MM.1S (cell line): ENCODE results near the gene MRPL16.

Experiments used
- DNase-seq: peaks from one replicate; pipeline ENCODE4 v3.0.0-alpha.2; 2015
- H2AFZ ChIP-seq: fragments of 300-600 bp; sonication (generic); 2 replicates; pipeline ENCODE4 v1.6.0; 2016; ENCODE audit warnings: antibody characterized with exemption, low read length
- H3F3A ChIP-seq: fragments of 300-600 bp; sonication (generic); 2 replicates; pipeline ENCODE4 v1.6.1; 2016; ENCODE audit warnings: mild to moderate bottlenecking, antibody characterized with exemption, low read length, moderate library complexity, mixed read lengths; ENCODE audit not compliant: insufficient read depth
- H3K27ac ChIP-seq: fragments of 300-600 bp; sonication (generic); 2 replicates; pipeline ENCODE4 v1.5.1; 2016; ENCODE audit warnings: mild to moderate bottlenecking, low read length
- H3K27me3 ChIP-seq: fragments of 300-600 bp; sonication (generic); replicated peaks from 2 replicates; pipeline ENCODE4 v1.6.0; 2016; ENCODE audit warnings: low read length; ENCODE audit not compliant: insufficient read depth
- H3K36me3 ChIP-seq: fragments of 300-600 bp; sonication (generic); replicated peaks from 2 replicates; pipeline ENCODE4 v1.6.1; 2016; ENCODE audit warnings: mild to moderate bottlenecking, low read length, mixed read lengths; ENCODE audit not compliant: insufficient read depth
- H3K4me1 ChIP-seq: fragments of 300-600 bp; sonication (generic); 2 replicates; pipeline ENCODE4 v1.6.1; 2016; ENCODE audit warnings: low read length, mixed read lengths
- H3K4me2 ChIP-seq: fragments of 300-600 bp; sonication (generic); 2 replicates; pipeline ENCODE4 v1.6.0; 2016; ENCODE audit warnings: low read depth, low read length
- H3K4me3 ChIP-seq: fragments of 300-600 bp; sonication (generic); 2 replicates; pipeline ENCODE4 v1.5.1; 2016; ENCODE audit warnings: low read length, mixed read lengths
- H3K79me2 ChIP-seq: fragments of 300-600 bp; sonication (generic); 2 replicates; pipeline ENCODE4 v1.6.1; 2016; ENCODE audit warnings: mixed run types, low read length, mixed read lengths
- H3K9ac ChIP-seq: fragments of 300-600 bp; sonication (generic); 2 replicates; pipeline ENCODE4 v1.6.1; 2016; ENCODE audit warnings: low read length, mixed read lengths
- H3K9me2 ChIP-seq: fragments of 300-600 bp; sonication (generic); replicated peaks from 2 replicates; pipeline ENCODE4 v1.6.1; 2016; ENCODE audit warnings: mild to moderate bottlenecking, low read length, mixed read lengths; ENCODE audit not compliant: insufficient read depth
- H3K9me3 ChIP-seq: fragments of 300-600 bp; sonication (generic); replicated peaks from 2 replicates; pipeline ENCODE4 v1.6.1; 2016; ENCODE audit warnings: mild to moderate bottlenecking, low read length, mixed read lengths; ENCODE audit not compliant: insufficient read depth
- H4K20me1 ChIP-seq: fragments of 300-600 bp; sonication (generic); 2 replicates; pipeline ENCODE4 v1.6.1; 2016; ENCODE audit warnings: mild to moderate bottlenecking, low read length, moderate library complexity, mixed read lengths; ENCODE audit not compliant: insufficient read depth
- CTCF ChIP-seq: fragments of 300-600 bp; sonication (generic); IDR thresholded peaks from 2 replicates; pipeline ENCODE4 v1.5.1; 2016; ENCODE audit warnings: antibody characterized with exemption, low read length, mixed read lengths
- EZH2 ChIP-seq: fragments of 300-600 bp; sonication (generic); optimal IDR thresholded peaks from 2 replicates; pipeline ENCODE3; 2017; ENCODE audit warnings: low read depth, mild to moderate bottlenecking, antibody characterized with exemption, low read length, mixed read lengths
- EZH2phosphoT487 ChIP-seq: fragments of 300-600 bp; sonication (generic); IDR thresholded peaks from 2 replicates; pipeline ENCODE4 v1.6.1; 2018; ENCODE audit warnings: antibody characterized with exemption, low read length

MRPL16 gene

GRCh38 chr11:59765068-59765735 is 45.4 kb downstream of the MRPL16 start:
- Histone ChIP-seq H3K79me2 (peaks cover 90% of the 10 kb centered on the region), H3K27me3 (no peaks in the 10 kb centered on the region), H3K9ac (no peak overlapping the region), H3K4me2 (no peak overlapping the region), H2AFZ (no peak overlapping the region), H3K27ac (no peak overlapping the region), H3F3A (no peaks in the 10 kb centered on the region), H3K4me1 (no peaks in the 10 kb centered on the region), H3K36me3 (no peaks in the 10 kb centered on the region), H3K4me3 (no peak overlapping the region), H3K9me3 (no peaks in the 10 kb centered on the region), H4K20me1 (no peaks in the 10 kb centered on the region), H3K9me2 (no peaks in the 10 kb centered on the region)
- no peak for DNase-seq
- TF ChIP-seq CTCF (no peak), EZH2phosphoT487 (no peak)

- Histone ChIP-seq H3F3A (no peaks in the 10 kb centered on the region), H3K9me2 (no peaks in the 10 kb centered on the region), H3K36me3 (no peaks in the 10 kb centered on the region), H3K27ac (no peak overlapping the region), H3K9me3 (no peaks in the 10 kb centered on the region), H3K27me3 (no peaks in the 10 kb centered on the region), H3K4me1 (peaks cover 8% of the 10 kb centered on the region), H3K79me2 (peaks cover 90% of the 10 kb centered on the region), H3K9ac (no peak overlapping the region), H3K4me2 (no peak overlapping the region), H3K4me3 (no peak overlapping the region), H2AFZ (no peak overlapping the region), H4K20me1 (no peaks in the 10 kb centered on the region)
- TF ChIP-seq EZH2phosphoT487 (no peak), EZH2 (no peak), CTCF (no peak)
- DNase-seq: no peak
These were observed 48.6 kb downstream of the MRPL16 start for GRCh38 chr11:59761993-59762392.

- peaks cover 7% of the 10 kb centered on the region; the same call in 1 of the 2 replicates for H3F3A ChIP-seq
- H3K79me2 ChIP-seq: peaks cover 88% of the 10 kb centered on the region
- no peak for TF ChIP-seq CTCF
- no peak for TF ChIP-seq EZH2phosphoT487
- no peak for TF ChIP-seq EZH2
- no peak overlapping the region for H2AFZ ChIP-seq
- no peak overlapping the region for H3K4me2 ChIP-seq
- H3K36me3 ChIP-seq: no peaks in the 10 kb centered on the region
- DNase-seq: no peak
- no peaks in the 10 kb centered on the region for H3K9me3 ChIP-seq
- H4K20me1 ChIP-seq: no peaks in the 10 kb centered on the region
- H3K27ac ChIP-seq: no peak overlapping the region
- H3K4me3 ChIP-seq: no peak overlapping the region
- no peaks in the 10 kb centered on the region for H3K27me3 ChIP-seq
- H3K9ac ChIP-seq: no peak overlapping the region
- peaks cover 16% of the 10 kb centered on the region for H3K4me1 ChIP-seq
- H3K9me2 ChIP-seq: no peaks in the 10 kb centered on the region
These were observed 49.8 kb downstream of the MRPL16 start for GRCh38 chr11:59760771-59761170.
